GM18520 (cell line): ENCODE results near the gene RARRES2.
"Not testable (repeated sequence)": the region's sequence is repeated elsewhere in the genome, so short reads cannot be mapped to it uniquely, and the experiment has no call there.

Experiments used
- ATAC-seq: cut with Tn5 transposase; IDR thresholded peaks from one replicate; pipeline ENCODE4 v1.9.1; 2021; ENCODE audit not compliant: unreplicated experiment

The RARRES2 gene

DNA sequence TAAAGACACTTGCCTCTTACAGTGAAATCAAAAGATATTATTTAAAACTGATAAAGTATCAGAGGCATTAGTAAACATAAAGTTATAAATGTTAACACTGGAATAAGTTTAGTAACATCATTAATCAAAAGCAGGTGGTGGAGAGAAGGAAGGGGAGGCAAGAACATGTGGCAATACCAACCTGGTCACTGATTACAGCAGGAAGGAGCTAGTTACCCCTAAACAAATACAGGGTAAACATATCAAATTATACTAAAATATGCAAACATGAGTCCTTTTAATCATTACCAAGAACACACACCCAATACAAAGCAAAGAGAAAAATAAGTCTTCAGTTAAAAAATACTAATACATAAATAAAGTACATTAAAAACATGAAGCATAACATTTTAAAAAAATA is 43.5 kb downstream of the RARRES2 start:
- ATAC-seq = not testable (repeated sequence)

DNA sequence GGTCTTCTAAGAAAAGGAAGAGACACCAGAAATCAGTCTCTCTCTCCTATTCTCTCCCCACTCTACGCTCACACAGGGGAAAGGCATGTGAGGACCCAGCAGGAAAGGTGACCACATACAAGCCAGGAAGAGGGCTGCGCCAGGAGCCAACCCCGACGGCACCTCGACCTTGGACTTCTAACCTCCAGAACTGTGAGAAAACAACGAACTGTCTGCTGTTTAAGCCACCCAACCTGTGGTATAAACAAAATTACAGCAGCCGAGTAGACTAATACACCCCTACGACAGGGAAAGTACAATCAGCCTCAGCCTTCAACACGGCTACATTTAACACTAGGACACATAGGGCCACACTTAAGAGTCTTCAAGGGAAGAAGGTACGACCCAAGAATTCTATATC is 44.6 kb downstream of the RARRES2 start:
- ATAC-seq = not testable (repeated sequence)

DNA sequence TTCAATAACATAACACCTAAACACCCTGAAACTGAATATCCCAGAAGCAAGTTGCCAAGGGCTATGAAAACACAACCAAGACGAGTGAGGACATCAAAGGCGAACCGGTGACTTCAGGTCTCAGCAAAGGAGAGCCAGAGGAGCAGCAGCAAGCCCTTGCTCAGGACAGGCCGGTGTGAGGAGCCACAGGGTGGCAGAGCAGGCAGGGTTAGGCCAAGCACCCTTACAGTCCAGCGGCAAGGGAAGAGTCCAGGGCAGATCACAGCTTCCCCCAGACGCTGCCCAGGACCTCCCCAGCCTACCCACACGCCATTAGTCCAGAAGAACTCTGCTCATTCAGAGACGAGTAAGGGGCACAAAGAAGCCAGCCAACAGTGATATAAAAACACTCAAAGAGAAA is 45.8 kb downstream of the RARRES2 start:
- not testable (repeated sequence) for ATAC-seq

DNA sequence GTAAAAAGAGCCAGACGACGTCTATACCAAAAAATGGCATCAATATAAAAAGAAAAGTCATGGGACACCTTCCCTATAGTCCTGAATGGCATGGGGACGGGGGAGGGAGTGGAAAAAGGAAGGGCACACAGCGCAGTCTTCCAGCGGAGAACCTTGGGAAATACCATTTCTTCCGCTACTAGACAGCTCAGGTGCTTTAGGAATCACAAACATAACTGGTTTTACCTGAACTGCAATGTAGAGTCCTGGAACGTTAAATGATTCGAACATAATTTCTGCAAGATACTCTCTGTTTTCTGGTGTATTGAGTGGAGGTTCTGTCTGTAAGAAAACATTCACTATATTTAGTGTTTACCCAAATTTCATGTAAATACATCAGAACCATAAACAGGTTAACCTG is 46.4 kb downstream of the RARRES2 start:
- not testable (repeated sequence) for ATAC-seq

DNA sequence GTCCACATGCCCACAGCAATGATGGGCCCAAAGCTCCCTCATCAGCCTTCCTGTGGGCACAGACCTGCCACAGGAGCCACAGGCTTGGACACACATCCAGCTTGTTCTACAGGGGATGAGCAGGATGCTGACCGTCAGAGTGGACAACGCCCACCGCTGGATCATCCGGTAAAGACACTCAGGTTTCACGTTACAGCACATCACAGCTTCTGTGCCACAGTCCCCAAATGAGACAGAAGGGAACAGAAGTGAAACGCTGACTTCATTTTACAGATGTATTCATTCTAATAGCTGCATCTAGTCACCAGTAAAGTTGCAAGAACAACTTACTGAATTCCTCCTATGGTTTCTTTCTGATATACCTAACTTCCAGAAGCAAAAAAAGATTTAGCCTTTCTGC is 51.1 kb downstream of the RARRES2 start:
- not testable (repeated sequence) for ATAC-seq

DNA sequence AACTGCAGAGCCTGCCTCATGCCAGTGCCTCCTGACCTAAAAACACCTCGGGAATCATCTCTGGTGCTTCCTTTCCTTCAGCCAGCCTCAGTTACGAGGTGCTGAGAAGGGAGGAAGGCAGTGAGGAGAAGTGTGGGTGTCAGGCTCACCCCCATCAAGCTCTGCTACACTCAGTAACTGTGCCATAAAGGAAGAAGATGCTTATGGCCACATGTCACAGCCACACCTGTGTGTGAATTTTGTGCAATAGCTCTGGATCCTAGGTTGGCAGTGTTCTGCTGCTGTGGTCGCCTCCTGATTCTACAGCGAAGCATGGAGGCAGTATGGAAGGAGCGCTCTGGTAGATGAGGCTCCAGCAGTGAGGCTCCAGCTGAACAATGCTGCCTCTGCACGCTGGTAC is 52.6 kb downstream of the RARRES2 start:
- not testable (repeated sequence) for ATAC-seq
